ENCODE data around the gene ACAP3.

ACAP3 gene

DNA sequence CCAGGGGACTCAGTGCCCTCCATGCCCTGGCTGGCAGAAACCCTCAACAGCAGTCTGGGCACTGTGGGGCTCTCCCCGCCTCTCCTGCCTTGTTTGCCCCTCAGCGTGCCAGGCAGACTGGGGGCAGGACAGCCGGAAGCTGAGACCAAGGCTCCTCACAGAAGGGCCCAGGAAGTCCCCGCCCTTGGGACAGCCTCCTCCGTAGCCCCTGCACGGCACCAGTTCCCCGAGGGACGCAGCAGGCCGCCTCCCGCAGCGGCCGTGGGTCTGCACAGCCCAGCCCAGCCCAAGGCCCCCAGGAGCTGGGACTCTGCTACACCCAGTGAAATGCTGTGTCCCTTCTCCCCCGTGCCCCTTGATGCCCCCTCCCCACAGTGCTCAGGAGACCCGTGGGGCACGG is 20.5 kb upstream of the ACAP3 start:
- Histone ChIP-seq H3K79me2 (ENCODE audit: control insufficient read depth, insufficient read depth, low read length, unreplicated experiment) (peaks cover 24% of the 10 kb centered on the region), H3K36me3 (ENCODE audit: insufficient read depth, low read length) (no peaks in the 10 kb centered on the region), H3K4me3 (ENCODE audit: low read depth, low read length) (no peak overlapping the region), H3K27me3 (ENCODE audit: insufficient read depth, low read length) (no peaks in the 10 kb centered on the region), H3K4me1 (ENCODE audit: control insufficient read depth, insufficient read depth, low read length, unreplicated experiment) (peaks cover 13% of the 10 kb centered on the region), H3K27ac (ENCODE audit: low read depth, low read length) (no peak overlapping the region), H2AFZ (ENCODE audit: low read length, unreplicated experiment) (no peak overlapping the region)

DNA sequence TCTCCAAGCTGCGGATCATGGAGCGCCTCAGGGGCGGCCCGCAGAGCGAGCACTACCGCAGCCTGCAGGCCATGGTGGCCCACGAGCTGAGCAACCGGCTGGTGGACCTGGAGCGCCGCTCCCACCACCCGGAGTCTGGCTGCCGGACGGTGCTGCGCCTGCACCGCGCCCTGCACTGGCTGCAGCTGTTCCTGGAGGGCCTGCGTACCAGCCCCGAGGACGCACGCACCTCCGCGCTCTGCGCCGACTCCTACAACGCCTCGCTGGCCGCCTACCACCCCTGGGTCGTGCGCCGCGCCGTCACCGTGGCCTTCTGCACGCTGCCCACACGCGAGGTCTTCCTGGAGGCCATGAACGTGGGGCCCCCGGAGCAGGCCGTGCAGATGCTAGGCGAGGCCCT is 19.6 kb upstream of the ACAP3 start:
- Histone ChIP-seq H3K79me2 (ENCODE audit: control insufficient read depth, insufficient read depth, low read length, unreplicated experiment) (peaks cover 31% of the 10 kb centered on the region), H3K4me3 (ENCODE audit: low read depth, low read length) (no peak overlapping the region), H3K27me3 (ENCODE audit: insufficient read depth, low read length) (no peaks in the 10 kb centered on the region), H3K4me1 (ENCODE audit: control insufficient read depth, insufficient read depth, low read length, unreplicated experiment) (peaks cover 19% of the 10 kb centered on the region), H3K27ac (ENCODE audit: low read depth, low read length) (no peak overlapping the region), H3K36me3 (ENCODE audit: insufficient read depth, low read length) (no peaks in the 10 kb centered on the region), H2AFZ (ENCODE audit: low read length, unreplicated experiment) (no peak overlapping the region)

DNA sequence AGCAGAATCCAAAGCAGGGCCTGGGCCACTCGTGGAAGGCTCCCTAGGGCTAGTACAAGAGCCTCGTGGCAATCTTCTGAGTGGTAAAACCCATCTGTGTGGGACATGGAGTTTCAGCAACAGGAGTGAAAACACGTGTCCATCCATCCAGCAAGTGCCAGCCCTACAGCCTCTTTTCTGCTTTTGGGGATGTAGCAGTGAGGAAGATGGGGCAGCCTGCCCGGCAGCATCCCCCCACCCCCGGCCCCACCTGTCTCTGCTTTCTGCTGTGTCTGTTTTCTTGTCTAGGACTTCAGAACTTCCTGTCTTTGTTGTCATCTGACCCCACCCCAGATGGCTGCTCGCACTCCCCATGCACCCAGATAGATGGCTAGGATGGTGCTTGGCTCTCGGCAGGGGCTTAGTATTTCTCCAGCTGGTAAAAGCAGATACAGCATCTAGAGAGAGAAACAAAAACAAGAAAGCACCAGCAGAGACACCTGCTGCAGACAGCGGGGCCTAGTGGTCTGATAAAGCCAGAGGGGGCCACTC is 18.4 kb upstream of the ACAP3 start:
- Histone ChIP-seq H3K27me3 (ENCODE audit: insufficient read depth, low read length) (no peaks in the 10 kb centered on the region), H3K4me1 (ENCODE audit: control insufficient read depth, insufficient read depth, low read length, unreplicated experiment) (peaks cover 28% of the 10 kb centered on the region), H3K27ac (ENCODE audit: low read depth, low read length) (no peak overlapping the region), H3K79me2 (ENCODE audit: control insufficient read depth, insufficient read depth, low read length, unreplicated experiment) (peaks cover 43% of the 10 kb centered on the region), H3K4me3 (ENCODE audit: low read depth, low read length) (peak overlapping the region; percentile 95), H3K36me3 (ENCODE audit: insufficient read depth, low read length) (no peaks in the 10 kb centered on the region), H2AFZ (ENCODE audit: low read length, unreplicated experiment) (no peak overlapping the region)

DNA sequence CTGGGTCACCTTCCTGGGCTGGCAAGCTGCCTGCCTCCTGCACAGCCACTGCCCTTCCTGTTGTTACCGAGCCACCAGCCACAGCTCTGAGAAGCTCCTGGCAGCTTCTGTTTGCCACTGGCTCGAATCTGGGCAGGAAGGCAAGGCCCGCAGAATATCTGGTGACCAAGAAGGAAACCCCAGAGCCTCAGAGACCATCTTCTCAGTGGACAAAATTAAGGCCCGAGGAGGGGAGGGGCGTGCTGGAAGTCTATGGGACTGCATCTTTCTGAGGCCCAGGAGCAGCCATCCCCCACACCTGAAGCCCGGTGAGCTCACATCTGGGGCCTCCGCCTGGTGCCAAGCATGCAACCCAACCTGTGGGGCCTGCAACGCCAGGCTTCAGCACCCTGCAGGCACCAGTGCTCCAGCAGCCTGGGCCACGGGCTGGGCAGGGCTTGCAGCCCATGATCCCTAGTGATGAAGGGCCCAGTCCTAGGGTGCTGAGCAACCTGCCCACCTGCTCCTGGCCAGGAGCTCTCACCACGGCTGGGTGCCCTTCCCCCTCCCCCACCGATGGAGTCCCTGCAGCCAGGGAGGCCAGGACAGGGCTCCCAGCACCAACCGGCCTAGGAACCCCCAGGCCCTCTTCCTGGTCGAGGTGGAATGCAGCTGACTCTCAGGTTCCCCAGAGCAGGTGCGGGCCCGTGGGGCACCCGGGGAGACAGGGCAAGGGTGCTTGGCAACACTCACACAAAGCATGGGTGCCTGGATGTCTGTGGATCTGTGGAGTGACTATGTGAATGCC is 17.8 kb upstream of the ACAP3 start:
- Histone ChIP-seq H3K27ac (ENCODE audit: low read depth, low read length) (0 out of 2 replicates have a peak overlapping the region, but pooled peaks have one; percentile 11), H3K27me3 (ENCODE audit: insufficient read depth, low read length) (no peaks in the 10 kb centered on the region), H3K36me3 (ENCODE audit: insufficient read depth, low read length) (no peaks in the 10 kb centered on the region), H3K4me1 (ENCODE audit: control insufficient read depth, insufficient read depth, low read length, unreplicated experiment) (peaks cover 32% of the 10 kb centered on the region), H3K4me3 (ENCODE audit: low read depth, low read length) (peak overlapping the region; percentile 95), H3K79me2 (ENCODE audit: control insufficient read depth, insufficient read depth, low read length, unreplicated experiment) (peaks cover 49% of the 10 kb centered on the region), H2AFZ (ENCODE audit: low read length, unreplicated experiment) (no peak overlapping the region)

DNA sequence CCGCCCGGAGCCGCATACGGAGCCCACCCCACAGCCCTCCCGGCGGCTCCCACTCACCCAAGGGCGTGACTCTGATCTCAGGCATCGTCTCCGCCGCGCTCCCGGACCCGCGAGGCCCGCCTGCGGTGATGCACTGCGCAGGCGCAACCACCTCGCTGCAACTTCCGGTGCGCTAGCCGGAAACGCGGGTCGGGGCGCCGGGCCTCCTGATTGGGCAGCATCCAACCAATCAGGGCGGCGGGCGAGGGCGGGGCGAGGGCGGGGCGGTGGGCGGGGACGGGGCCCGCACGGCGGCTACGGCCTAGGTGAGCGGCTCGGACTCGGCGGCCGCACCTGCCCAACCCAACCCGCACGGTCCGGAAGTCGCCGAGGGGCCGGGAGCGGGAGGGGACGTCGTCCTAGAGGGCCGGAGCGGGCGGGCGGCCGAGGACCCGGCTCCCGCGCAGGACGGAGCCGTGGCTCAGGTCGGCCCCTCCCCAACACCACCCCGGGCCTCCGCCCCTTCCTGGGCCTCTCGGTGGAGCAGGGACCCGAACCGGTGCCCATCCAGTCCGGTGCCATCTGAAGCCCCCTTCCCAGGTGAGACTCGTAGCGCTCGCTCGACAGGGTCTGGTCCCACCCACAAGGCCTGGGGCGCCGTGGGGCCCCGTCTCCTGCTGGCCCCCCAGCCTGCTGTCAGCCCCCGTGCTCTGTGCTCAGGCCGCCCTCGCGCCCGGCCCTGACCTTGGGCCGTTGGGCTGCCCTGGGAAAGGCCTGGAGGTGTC is 17.0 kb upstream of the ACAP3 start, which contains the start of the genes CPTP and INTS11:
Gene CPTP (plus strand): TSS at position 279 of the 764 bp plus-strand sequence. CDS start 2,109 bp downstream, outside the sequence.
Gene INTS11 (minus strand): TSS at position 137 of the 764 bp plus-strand sequence. CDS start 52 bp downstream, at position 85.
- Histone ChIP-seq H3K27me3 (ENCODE audit: insufficient read depth, low read length) (no peaks in the 10 kb centered on the region), H3K4me3 (ENCODE audit: low read depth, low read length) (peak within 1 kb of the TSS; percentile 95), H2AFZ (ENCODE audit: low read length, unreplicated experiment) (peak within 1 kb of the TSS; percentile 68), H3K27ac (ENCODE audit: low read depth, low read length) (peak within 1 kb of the TSS; percentile 66; the same call in 1 of the 2 replicates), H3K4me1 (ENCODE audit: control insufficient read depth, insufficient read depth, low read length, unreplicated experiment) (peaks cover 32% of the 10 kb centered on the region), H3K36me3 (ENCODE audit: insufficient read depth, low read length) (no peaks in the 10 kb centered on the region), H3K79me2 (ENCODE audit: control insufficient read depth, insufficient read depth, low read length, unreplicated experiment) (peaks cover 57% of the 10 kb centered on the region)

DNA sequence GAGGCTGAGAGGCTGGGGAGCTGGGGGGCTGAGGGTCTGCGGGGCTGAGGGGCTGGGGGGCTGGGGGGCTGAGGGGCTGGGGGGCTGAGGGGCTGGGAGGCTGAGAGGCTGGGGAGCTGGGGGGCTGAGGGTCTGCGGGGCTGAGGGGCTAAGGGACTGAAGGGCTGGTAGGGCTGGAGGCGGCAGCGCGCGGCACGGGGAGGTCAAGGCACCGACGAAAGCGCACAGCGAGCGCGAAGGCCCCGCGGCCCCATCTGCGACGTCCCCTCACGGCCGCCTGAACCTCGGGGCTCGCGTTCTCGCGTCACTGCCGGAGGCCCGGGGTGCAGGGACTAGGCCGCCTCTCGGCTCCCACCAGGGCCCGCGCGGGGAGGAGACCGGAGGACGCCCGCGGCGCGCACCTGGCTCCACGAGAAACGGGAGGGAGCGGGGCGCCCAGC is 16.4 kb upstream of the ACAP3 start:
- H3K27ac ChIP-seq (ENCODE audit: low read depth, low read length) = peak overlapping the region; percentile 66; the same call in 1 of the 2 replicates

GRCh38 chr1:1322952-1323351 is 15.2 kb upstream of the ACAP3 start:
- Histone ChIP-seq H3K36me3 (ENCODE audit: insufficient read depth, low read length) (no peaks in the 10 kb centered on the region), H3K79me2 (ENCODE audit: control insufficient read depth, insufficient read depth, low read length, unreplicated experiment) (peaks cover 63% of the 10 kb centered on the region), H3K4me3 (ENCODE audit: low read depth, low read length) (peak overlapping the region; percentile 68), H3K27me3 (ENCODE audit: insufficient read depth, low read length) (no peaks in the 10 kb centered on the region), H2AFZ (ENCODE audit: low read length, unreplicated experiment) (no peak overlapping the region), H3K27ac (ENCODE audit: low read depth, low read length) (no peak overlapping the region), H3K4me1 (ENCODE audit: control insufficient read depth, insufficient read depth, low read length, unreplicated experiment) (peaks cover 39% of the 10 kb centered on the region)

More for the DNA sequence above, 16.4 kb upstream of the ACAP3 start:
- Histone ChIP-seq H3K4me1 (ENCODE audit: control insufficient read depth, insufficient read depth, low read length, unreplicated experiment) (peaks cover 32% of the 10 kb centered on the region), H2AFZ (ENCODE audit: low read length, unreplicated experiment) (peak overlapping the region; percentile 68), H3K4me3 (ENCODE audit: low read depth, low read length) (peak overlapping the region; percentile 95), H3K79me2 (ENCODE audit: control insufficient read depth, insufficient read depth, low read length, unreplicated experiment) (peaks cover 63% of the 10 kb centered on the region), H3K36me3 (ENCODE audit: insufficient read depth, low read length) (no peaks in the 10 kb centered on the region), H3K27me3 (ENCODE audit: insufficient read depth, low read length) (no peaks in the 10 kb centered on the region)

- Histone ChIP-seq H3K27ac (ENCODE audit: low read depth, low read length) (no peak overlapping the region), H3K4me1 (ENCODE audit: control insufficient read depth, insufficient read depth, low read length, unreplicated experiment) (peaks cover 41% of the 10 kb centered on the region), H3K36me3 (ENCODE audit: insufficient read depth, low read length) (no peaks in the 10 kb centered on the region), H3K4me3 (ENCODE audit: low read depth, low read length) (no peak overlapping the region), H3K79me2 (ENCODE audit: control insufficient read depth, insufficient read depth, low read length, unreplicated experiment) (peaks cover 63% of the 10 kb centered on the region), H3K27me3 (ENCODE audit: insufficient read depth, low read length) (no peaks in the 10 kb centered on the region), H2AFZ (ENCODE audit: low read length, unreplicated experiment) (no peak overlapping the region)
Observed at GRCh38 chr1:1322418-1322817, 14.7 kb upstream of the ACAP3 start.

DNA sequence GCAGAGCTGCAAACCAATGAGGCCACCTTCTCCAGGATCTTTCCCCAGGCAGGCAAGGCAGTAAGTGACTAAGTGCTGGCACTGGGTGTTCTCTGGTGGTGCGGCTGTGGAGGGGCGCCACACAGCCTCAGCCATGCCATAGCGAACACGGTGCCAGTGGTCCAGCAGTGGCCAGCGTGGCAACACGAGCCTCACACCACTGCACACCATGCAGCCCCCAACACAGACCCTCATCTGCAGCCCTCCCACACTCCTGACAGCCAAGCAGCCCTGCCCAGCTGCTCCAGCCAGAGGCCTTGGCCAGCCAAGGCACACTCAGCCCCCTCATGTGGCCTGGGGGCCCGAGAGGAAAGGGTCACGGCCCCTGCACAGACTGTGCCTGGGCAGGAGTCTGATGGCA is 13.7 kb upstream of the ACAP3 start:
- no peaks in the 10 kb centered on the region for H3K27me3 ChIP-seq (ENCODE audit: insufficient read depth, low read length)
- no peaks in the 10 kb centered on the region for H3K36me3 ChIP-seq (ENCODE audit: insufficient read depth, low read length)
- peaks cover 63% of the 10 kb centered on the region for H3K79me2 ChIP-seq (ENCODE audit: control insufficient read depth, insufficient read depth, low read length, unreplicated experiment)
- H3K4me1 ChIP-seq (ENCODE audit: control insufficient read depth, insufficient read depth, low read length, unreplicated experiment) = peaks cover 41% of the 10 kb centered on the region
- no peak overlapping the region for H2AFZ ChIP-seq (ENCODE audit: low read length, unreplicated experiment)
- H3K4me3 ChIP-seq (ENCODE audit: low read depth, low read length) = no peak overlapping the region; the same call in 1 of the 2 replicates
- H3K27ac ChIP-seq (ENCODE audit: low read depth, low read length) = no peak overlapping the region; the same call in 1 of the 2 replicates

- Histone ChIP-seq H3K36me3 (ENCODE audit: insufficient read depth, low read length) (no peaks in the 10 kb centered on the region), H3K4me3 (ENCODE audit: low read depth, low read length) (no peak overlapping the region), H2AFZ (ENCODE audit: low read length, unreplicated experiment) (no peak overlapping the region), H3K27ac (ENCODE audit: low read depth, low read length) (no peak overlapping the region; the same call in 1 of the 2 replicates), H3K4me1 (ENCODE audit: control insufficient read depth, insufficient read depth, low read length, unreplicated experiment) (peaks cover 38% of the 10 kb centered on the region), H3K27me3 (ENCODE audit: insufficient read depth, low read length) (no peaks in the 10 kb centered on the region), H3K79me2 (ENCODE audit: control insufficient read depth, insufficient read depth, low read length, unreplicated experiment) (peaks cover 60% of the 10 kb centered on the region)
Observed at GRCh38 chr1:1320666-1321448, 13.1 kb upstream of the ACAP3 start.

All from ACC112 (cell line).